HG03442 (cell line): ENCODE measurements around the gene CDK8.

Experiments
- ATAC-seq: cut with Tn5 transposase; IDR thresholded peaks from one replicate; pipeline ENCODE4 v1.9.1; 2021; ENCODE audit warnings: mild to moderate bottlenecking, moderate library complexity; ENCODE audit not compliant: unreplicated experiment

CDK8 gene

DNA sequence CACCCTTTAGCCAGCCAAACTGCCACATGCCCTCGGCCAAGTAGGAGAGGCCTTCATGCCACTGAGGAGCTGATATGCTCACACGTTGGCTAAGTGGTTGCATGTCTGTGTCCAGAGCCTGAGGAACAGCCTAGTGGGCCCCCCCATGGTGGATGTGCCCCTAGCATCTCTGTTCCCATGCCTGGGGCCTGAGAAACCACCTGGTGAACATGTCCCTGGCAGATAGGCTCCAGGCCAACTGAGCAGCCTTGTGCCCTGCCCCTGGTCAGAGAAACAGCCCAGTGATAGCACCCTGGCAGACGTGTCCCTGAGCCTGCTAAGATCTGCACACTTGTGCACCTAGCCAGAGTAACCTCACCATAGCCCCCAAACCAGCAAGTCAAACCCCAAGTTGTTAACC, 181.7 kb downstream of the CDK8 start:
- ATAC-seq = no peak

DNA sequence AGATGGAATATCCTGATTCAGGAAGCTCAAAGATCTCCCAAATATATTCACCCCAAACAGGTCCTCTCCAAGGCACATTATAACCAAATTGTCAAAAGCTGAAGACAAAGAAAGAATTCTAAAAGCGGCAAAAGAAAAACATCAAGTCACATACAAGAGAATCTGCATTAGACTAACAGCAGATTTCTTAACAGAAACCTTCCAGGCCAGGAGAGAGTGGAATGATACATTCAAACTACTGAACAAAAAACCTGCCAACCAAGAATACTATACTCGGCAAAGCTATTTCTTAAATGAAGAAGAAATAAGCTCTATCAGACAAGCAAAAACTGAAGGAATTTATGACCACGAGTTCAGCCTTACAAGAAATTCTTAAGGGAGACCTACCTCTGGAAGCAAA, 183.0 kb downstream of the CDK8 start:
- ATAC-seq = no peak

DNA sequence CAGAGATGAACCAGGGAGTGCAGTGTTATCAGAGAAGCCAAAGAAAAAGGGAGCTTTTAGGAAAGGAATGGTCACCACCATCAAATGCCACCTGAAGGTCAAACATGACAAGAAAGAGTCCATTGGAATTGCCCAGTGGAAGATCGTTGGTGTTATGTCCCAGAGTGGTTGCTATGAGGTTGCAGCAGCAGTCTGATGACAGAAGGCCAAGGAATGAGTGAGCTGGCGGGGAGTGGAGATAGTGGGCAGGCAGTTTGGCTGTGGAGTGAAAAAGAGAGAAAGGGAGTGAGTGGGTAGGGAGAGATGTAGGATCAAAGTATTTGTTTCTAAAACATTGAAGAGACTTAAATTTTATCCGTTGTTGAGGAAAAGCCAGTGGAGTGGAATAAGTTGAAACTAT, 186.2 kb downstream of the CDK8 start:
- no peak for ATAC-seq

DNA sequence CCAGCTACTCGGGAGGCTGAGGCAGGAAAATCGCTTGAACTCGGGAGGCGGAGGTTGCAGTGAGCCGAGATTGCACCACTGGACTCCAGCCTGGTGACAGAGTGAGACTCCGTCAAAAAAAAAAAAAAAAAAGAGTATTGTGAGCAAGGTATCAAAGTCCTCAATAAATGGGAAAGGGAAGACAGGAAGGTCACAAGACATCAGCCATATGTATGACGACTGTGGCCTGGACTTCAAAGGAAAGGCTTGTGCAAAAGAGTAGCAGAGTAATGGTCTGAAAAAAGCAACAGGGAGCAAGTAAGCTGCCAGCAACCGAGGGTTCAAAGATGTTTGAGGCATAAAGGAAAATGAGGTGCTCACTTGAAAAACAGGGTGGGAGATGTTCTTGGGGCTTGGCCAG, 187.5 kb downstream of the CDK8 start:
- ATAC-seq = no peak

DNA sequence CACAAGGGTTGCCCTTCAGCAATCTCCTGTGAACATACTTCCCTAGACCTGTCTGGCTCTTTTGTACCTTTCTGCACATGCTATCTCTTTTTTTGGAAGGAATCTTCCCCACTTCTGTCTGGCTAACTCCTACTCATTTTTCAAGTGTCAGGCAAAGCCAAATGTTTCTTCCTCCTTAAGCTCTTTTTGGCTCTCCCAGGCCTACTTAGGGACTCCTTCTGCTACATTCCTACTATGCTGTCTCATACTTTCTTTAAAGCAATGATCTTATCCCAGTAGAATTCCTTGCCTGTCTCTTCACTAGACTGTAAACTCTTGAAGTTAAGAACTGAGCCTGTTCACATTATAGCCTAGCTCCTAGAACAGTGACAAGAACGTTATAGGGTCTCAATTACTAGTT, 188.6 kb downstream of the CDK8 start:
- ATAC-seq = no peak

DNA sequence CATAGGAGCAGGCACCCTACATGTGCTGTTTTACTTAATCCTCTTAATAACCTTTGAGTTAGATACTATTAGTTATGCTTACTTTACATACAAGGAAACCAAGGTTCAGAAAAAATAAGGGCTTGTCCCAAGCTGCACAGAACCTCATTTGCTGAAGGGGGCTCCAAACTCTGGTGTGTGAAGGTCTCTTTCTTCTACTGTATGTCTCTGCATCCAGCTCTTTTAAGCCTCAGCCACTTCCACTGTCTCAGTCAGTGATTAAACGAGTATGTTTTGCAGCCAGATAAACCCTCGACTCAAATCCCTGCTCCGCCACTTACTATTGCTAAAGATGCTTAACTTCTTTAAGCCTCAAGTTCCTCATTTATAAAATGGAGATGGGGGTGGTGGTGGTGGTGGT, 191.2 kb downstream of the CDK8 start:
- no peak for ATAC-seq

DNA sequence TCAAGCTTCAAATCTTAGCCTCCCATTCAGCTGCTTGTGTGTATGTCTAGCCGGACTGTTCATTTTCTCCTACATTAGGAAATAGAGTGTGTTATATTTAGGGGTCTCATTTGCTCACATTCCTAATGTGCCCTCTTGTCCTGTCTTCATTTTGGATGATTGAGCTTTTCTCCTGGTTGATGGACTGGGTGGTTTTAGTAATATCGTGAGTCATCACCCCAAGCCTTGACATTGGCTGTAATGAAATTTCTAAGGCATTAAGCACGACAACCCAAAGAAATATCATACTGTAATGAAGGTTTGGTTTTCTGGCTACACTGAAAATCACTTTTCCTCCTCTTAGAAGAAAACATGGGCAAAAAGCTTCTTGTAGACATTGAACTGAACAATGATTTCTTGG, 192.8 kb downstream of the CDK8 start:
- no peak for ATAC-seq

DNA sequence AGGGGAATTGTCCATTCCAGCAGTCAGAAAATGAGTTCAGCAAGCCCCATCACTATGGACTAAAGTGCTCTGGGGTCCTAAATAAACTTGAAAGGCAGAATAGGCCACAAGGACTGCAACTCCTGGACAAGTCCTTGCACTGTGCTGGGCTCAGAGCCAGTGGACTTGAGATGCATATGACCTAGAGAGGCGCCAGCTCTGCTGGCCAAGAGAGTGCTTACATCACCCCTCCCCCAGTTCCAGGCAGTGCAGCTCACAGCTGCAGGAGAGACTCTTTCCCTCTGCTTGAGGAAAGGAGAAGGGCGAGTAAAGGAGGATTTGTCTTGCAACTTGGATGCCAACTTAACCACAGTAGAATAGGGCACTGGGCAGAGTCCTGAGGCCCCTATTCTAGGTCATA, 194.1 kb downstream of the CDK8 start:
- ATAC-seq = no peak

DNA sequence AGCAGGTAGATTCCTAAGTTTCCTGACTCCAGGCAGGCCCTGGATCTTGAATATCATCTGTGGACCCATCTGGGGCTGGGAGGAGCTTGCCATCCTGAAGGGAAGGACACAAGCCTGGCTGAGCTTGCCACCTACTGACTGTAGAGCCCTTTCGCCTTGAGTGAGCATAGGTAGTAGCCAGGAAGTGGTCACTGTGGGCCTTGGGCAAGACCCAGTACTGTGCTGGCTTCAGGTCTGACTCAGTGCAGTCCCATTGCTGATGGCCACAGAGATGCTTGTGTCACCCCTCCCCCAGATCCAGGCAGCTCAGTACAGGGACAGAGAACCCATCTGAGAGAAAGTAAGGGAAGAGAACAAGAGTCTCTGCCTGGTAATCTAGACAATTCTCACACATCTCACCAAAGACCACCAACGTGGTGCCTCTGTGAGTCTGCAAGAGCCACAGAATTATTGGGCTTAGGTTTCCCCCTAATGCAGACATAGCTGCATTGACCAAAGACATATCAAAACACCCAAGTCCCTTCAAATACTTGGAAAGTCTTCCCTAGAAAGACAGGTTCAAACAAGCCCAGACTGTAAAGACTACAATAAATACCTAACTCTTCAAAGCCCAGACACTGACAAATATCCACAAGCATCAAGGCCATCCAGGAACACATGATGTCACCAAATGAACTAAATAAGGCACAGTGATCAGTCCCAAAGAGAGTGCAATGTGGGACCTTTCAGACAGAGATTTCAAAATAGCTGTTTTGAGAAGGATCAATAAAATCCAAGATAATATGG, 195.3 kb downstream of the CDK8 start:
- no peak for ATAC-seq
